Mucosa of descending colon (tissue), 3 donors: ENCODE results near the gene PXMP2. TPM values are rescaled to one million over a fixed set of nuclear protein-coding genes. Genes with fewer than 3 reads are reported as not detected.

ENCODE experiments used
- ATAC-seq: fragments of 200-7000 bp; cut with Tn5 transposase; one replicate; pipeline ENCODE4 v1.9.1; 2020; ENCODE audit warnings: mild to moderate bottlenecking, moderate library complexity
- DNase-seq, 3 donors: peaks; one replicate each; pipeline ENCODE4 v3.0.0-alpha.2; 2020
- H3K36me3 ChIP-seq: fragments of 200-600 bp; one replicate; pipeline ENCODE4 v1.8.0; 2021; ENCODE audit warnings: low read depth, mild to moderate bottlenecking
- H3K4me1 ChIP-seq: fragments of 200-600 bp; one replicate; pipeline ENCODE4 v1.8.0; 2021; ENCODE audit warnings: low read depth, mild to moderate bottlenecking
- H3K4me3 ChIP-seq: fragments of 200-600 bp; one replicate; pipeline ENCODE4 v1.8.0; 2021; ENCODE audit warnings: mild to moderate bottlenecking
- H3K9me3 ChIP-seq: fragments of 200-600 bp; one replicate; pipeline ENCODE4 v1.8.0; 2021; ENCODE audit warnings: mild to moderate bottlenecking
- CTCF ChIP-seq: fragments of 200-600 bp; IDR thresholded peaks from one replicate; pipeline ENCODE4 v1.8.0; 2022; ENCODE audit warnings: antibody characterized with exemption, mild to moderate bottlenecking
- intact Hi-C, 2 donors: fragments of 100-400 bp; cut with DNase I in 1 of 2; cut with micrococcal nuclease in 1 of 2; formaldehyde crosslinking; loops; one replicate each; pipeline versions ENCODE4 v1.11.0 to v1.11.1; 2022; cut with DNase I, micrococcal nuclease
- long read RNA-seq, 2 donors: library from polyadenylated mRNA; unstranded; transcript quantifications; one replicate each; pipeline ENCODE4 v2.0.0, GENCODE V29; 2019 to 2021
- total RNA-seq, 3 donors: library from RNA; stranded (reverse); fragmentation: NEBNext Ultra II Directional in 2 of 3; extraction: Animal tissue kit (Norgen Biotek cat#: 25700) in 2 of 3; gene quantifications; one replicate each; pipeline versions ENCODE4 v1.2.1 to v1.2.4, GENCODE V29; 2021 to 2023
- donor health status: DM: no; HTN: no; CAD: no; lungs with moderate emphysema.
- donor health status: DM: no; HTN: no; CAD: no.
- donor health status: DM: no; HTN: yes; CAD: no.

PXMP2 gene
- 100 to 1,000 TPM in 1 of 3 donors, 10 to 100 TPM in 2; 52.1 to 141 (median 66.3) TPM for total RNA-seq
- long read RNA-seq, donor 1, transcript PXMP2-201 (5 exons, 957 nt) = major isoform, 62 of 68 reads
- long read RNA-seq, donor 1, partial matches to known transcripts = 3 of 68 reads
- long read RNA-seq, donor 1, other reads (novel, unspliced or antisense) = 2 of 68 reads
- long read RNA-seq, donor 2, transcript PXMP2-201 (5 exons, 957 nt) = major isoform, 37 of 44 reads
- long read RNA-seq, donor 2, partial matches to known transcripts = 2 of 44 reads
- long read RNA-seq, donor 2, other reads (novel, unspliced or antisense) = 5 of 44 reads

- peak; percentile 97 to 98 (median 98) for DNase-seq
- Histone ChIP-seq H3K36me3 (no peaks in the 10 kb centered on the region), H3K4me3 (peak within 1 kb of the TSS; percentile 94), H3K9me3 (no peaks in the 10 kb centered on the region), H3K4me1 (peaks cover 16% of the 10 kb centered on the region)
- no peak for TF ChIP-seq CTCF
- peak; percentile 98 for ATAC-seq
- intact Hi-C loops = no loop called here
Measured at GRCh38 chr12:132687211-132688164, at the start of gene PXMP2, which contains the start of gene POLE. PXMP2 (plus strand) TSS chr12:132687587; CDS start chr12:132687671, 84 bp downstream. POLE (minus strand) TSS chr12:132687342; CDS start chr12:132687315, 27 bp downstream.

- intact Hi-C loops = no loop called here
- Histone ChIP-seq H3K4me3 (no peak overlapping the region), H3K4me1 (no peaks in the 10 kb centered on the region), H3K36me3 (no peaks in the 10 kb centered on the region), H3K9me3 (no peaks in the 10 kb centered on the region)
- TF ChIP-seq CTCF = no peak
- DNase-seq = no peak
- no peak for ATAC-seq
Measured at GRCh38 chr12:132637811-132638210, 49.6 kb upstream of the PXMP2 start.

- H3K4me1 ChIP-seq = no peaks in the 10 kb centered on the region
- ATAC-seq (peak; percentile 77), DNase-seq (peak in 2 of 3 donors; percentile 48 to 57)
- intact Hi-C loops = no loop called here
- no peaks in the 10 kb centered on the region for H3K36me3 ChIP-seq
- no peak overlapping the region for H3K4me3 ChIP-seq
- H3K9me3 ChIP-seq = no peaks in the 10 kb centered on the region
- TF ChIP-seq CTCF = peak; percentile 38
Measured at GRCh38 chr12:132638541-132639408, 48.6 kb upstream of the PXMP2 start.

- no peaks in the 10 kb centered on the region for H3K4me1 ChIP-seq
- H3K36me3 ChIP-seq = no peaks in the 10 kb centered on the region
- no peak for DNase-seq
- no peaks in the 10 kb centered on the region for H3K9me3 ChIP-seq
- no peak for TF ChIP-seq CTCF
- ATAC-seq = no peak
- H3K4me3 ChIP-seq = no peak overlapping the region
- intact Hi-C loops = no loop called here
Measured at GRCh38 chr12:132639956-132640520, 47.3 kb upstream of the PXMP2 start.

- intact Hi-C loops = no loop called here
- Histone ChIP-seq H3K9me3 (no peaks in the 10 kb centered on the region), H3K4me1 (no peaks in the 10 kb centered on the region), H3K36me3 (no peaks in the 10 kb centered on the region), H3K4me3 (no peak overlapping the region)
- no peak for ATAC-seq
- no peak for TF ChIP-seq CTCF
- no peak for DNase-seq
Measured at GRCh38 chr12:132640936-132641335, 46.5 kb upstream of the PXMP2 start.
